CD4-positive, alpha-beta T cell treated with Interferon gamma for 1 hour (primary cell): ENCODE measurements around the gene AFMID.
"Not testable (repeated sequence)": the region's sequence is repeated elsewhere in the genome, so short reads cannot be mapped to it uniquely, and the experiment has no call there.

Source experiments
- DNase-seq: peaks from one replicate; pipeline ENCODE4 v3.0.0-alpha.2; 2020

The AFMID gene

GRCh38 chr17:78224231-78225087 is 37.3 kb downstream of the AFMID start:
- DNase-seq, result no peak

GRCh38 chr17:78225088-78225865 is 38.1 kb downstream of the AFMID start:
- no peak for DNase-seq

- no peak for DNase-seq
Measured at GRCh38 chr17:78226055-78226758, 39.0 kb downstream of the AFMID start.

GRCh38 chr17:78226759-78227454 is 39.7 kb downstream of the AFMID start:
- no peak for DNase-seq

GRCh38 chr17:78227455-78227916 is 40.3 kb downstream of the AFMID start:
- peak; percentile 24 for DNase-seq

GRCh38 chr17:78228176-78228575 is 41.0 kb downstream of the AFMID start:
- no peak for DNase-seq

- DNase-seq, result no peak
Measured at GRCh38 chr17:78230252-78230962, 43.2 kb downstream of the AFMID start.

- DNase-seq, result no peak
Measured at GRCh38 chr17:78230996-78231935, 44.1 kb downstream of the AFMID start, which contains the start of gene TMEM235. TSS of gene TMEM235 (plus strand) at chr17:78231631. CDS start at chr17:78232024, 393 bp downstream.

- DNase-seq, result no peak
Measured at GRCh38 chr17:78231991-78232858, 45.1 kb downstream of the AFMID start.

GRCh38 chr17:78232859-78233173 is 45.7 kb downstream of the AFMID start:
- DNase-seq, result no peak

- DNase-seq, result no peak
Measured at GRCh38 chr17:78233678-78234077, 46.5 kb downstream of the AFMID start.

- DNase-seq, result no peak
Measured at GRCh38 chr17:78234261-78234865, 47.2 kb downstream of the AFMID start.

- not testable (repeated sequence) for DNase-seq
Measured at GRCh38 chr17:78235022-78235421, 47.9 kb downstream of the AFMID start.

GRCh38 chr17:78235885-78236284 is 48.7 kb downstream of the AFMID start:
- no peak for DNase-seq

GRCh38 chr17:78236362-78237127 is 49.4 kb downstream of the AFMID start:
- DNase-seq, result no peak

- no peak for DNase-seq
Measured at GRCh38 chr17:78237401-78238012, 50.3 kb downstream of the AFMID start.

- no peak for DNase-seq
Measured at GRCh38 chr17:78238823-78239488, 51.8 kb downstream of the AFMID start.
